ENCODE results near the gene R3HDM4.

R3HDM4 gene

GRCh38 chr19:950352-951066 is 37.5 kb upstream of the R3HDM4 start:
- H3K4me3 ChIP-seq (ENCODE audit: low read length in 2 of 2): no peak overlapping the region
- no peak overlapping the region for H4K91ac ChIP-seq (ENCODE audit: low read depth, low read length, poor library complexity)
- H3K4ac ChIP-seq (ENCODE audit: low read length): no peak overlapping the region
- H3K27ac ChIP-seq (replicated peaks; ENCODE audit: low read length): no peak overlapping the region
- H3K9me3 ChIP-seq (replicated peaks in 1 of 2; ENCODE audit: control insufficient read depth in 2 of 2, insufficient read depth in 1 of 2, low read depth in 1 of 2, low read length in 2 of 2): no peaks in the 10 kb centered on the region
- peak overlapping the region; percentile 84 for H3K14ac ChIP-seq (ENCODE audit: low read length)
- H3K4me2 ChIP-seq (ENCODE audit: insufficient read depth, low read length, poor library complexity, severe bottlenecking): no peak overlapping the region
- no peak overlapping the region for H2BK15ac ChIP-seq (ENCODE audit: low read length)
- H3K18ac ChIP-seq (ENCODE audit: low read length): no peak overlapping the region
- no peak overlapping the region for H2AFZ ChIP-seq (ENCODE audit: low read length)
- no CpG with 5 or more reads among the region's 17 CpGs for WGBS, 2 donors (ENCODE audit: extremely low coverage in 2 of 2, insufficient read length in 2 of 2, insufficient replicate concordance in 1 of 2)
- H3K4me1 ChIP-seq (ENCODE audit: control insufficient read depth in 2 of 2, insufficient read depth in 1 of 2, low read depth in 1 of 2, low read length in 2 of 2): peaks cover 19 to 25% of the 10 kb centered on the region in 2 donors
- H2BK5ac ChIP-seq (ENCODE audit: low read length): no peak overlapping the region
- peak overlapping the region; percentile 65 for H4K8ac ChIP-seq (ENCODE audit: low read depth, low read length)
- no peak for DNase-seq (ENCODE audit: low spot score)
- H2BK12ac ChIP-seq (ENCODE audit: low read length): peak overlapping the region; percentile 46
- no peak overlapping the region for H3K23ac ChIP-seq (ENCODE audit: low read depth, low read length, poor library complexity)
- H2AK5ac ChIP-seq (ENCODE audit: low read depth, low read length): no peak overlapping the region
- peak overlapping the region; percentile 70 for H3K9ac ChIP-seq (ENCODE audit: low read depth, low read length, poor library complexity)
- no peaks in the 10 kb centered on the region for H3K27me3 ChIP-seq (ENCODE audit: control insufficient read depth in 3 of 3, insufficient read depth in 3 of 3, low read depth in 1 of 3, low read length in 3 of 3)
- H3K36me3 ChIP-seq (replicated peaks in 1 of 2; ENCODE audit: control insufficient read depth in 2 of 2, insufficient read depth in 2 of 2, low read length in 2 of 2): peaks cover 7 to 16% of the 10 kb centered on the region in 2 donors
- peaks cover 31% of the 10 kb centered on the region for H3K79me1 ChIP-seq (ENCODE audit: low read depth, low read length)
- H2BK120ac ChIP-seq (ENCODE audit: low read depth, low read length): no peak overlapping the region

- H3K27me3 ChIP-seq (ENCODE audit: control insufficient read depth in 3 of 3, insufficient read depth in 3 of 3, low read depth in 1 of 3, low read length in 3 of 3): no peaks in the 10 kb centered on the region
- H2BK5ac ChIP-seq (ENCODE audit: low read length): no peak overlapping the region
- peaks cover 34% of the 10 kb centered on the region for H3K79me1 ChIP-seq (ENCODE audit: low read depth, low read length)
- H4K8ac ChIP-seq (ENCODE audit: low read depth, low read length): no peak overlapping the region
- H3K4me2 ChIP-seq (ENCODE audit: insufficient read depth, low read length, poor library complexity, severe bottlenecking): no peak overlapping the region
- no peaks in the 10 kb centered on the region for H3K9me3 ChIP-seq (replicated peaks in 1 of 2; ENCODE audit: control insufficient read depth in 2 of 2, insufficient read depth in 1 of 2, low read depth in 1 of 2, low read length in 2 of 2)
- no peak overlapping the region for H3K18ac ChIP-seq (ENCODE audit: low read length)
- H3K4me1 ChIP-seq (ENCODE audit: control insufficient read depth in 2 of 2, insufficient read depth in 1 of 2, low read depth in 1 of 2, low read length in 2 of 2): peaks cover 10 to 13% of the 10 kb centered on the region in 2 donors
- H3K27ac ChIP-seq (replicated peaks; ENCODE audit: low read length): no peak overlapping the region
- no peak overlapping the region for H3K23ac ChIP-seq (ENCODE audit: low read depth, low read length, poor library complexity)
- H2AK5ac ChIP-seq (ENCODE audit: low read depth, low read length): no peak overlapping the region
- H3K36me3 ChIP-seq (replicated peaks in 1 of 2; ENCODE audit: control insufficient read depth in 2 of 2, insufficient read depth in 2 of 2, low read length in 2 of 2): peaks cover 10 to 23% of the 10 kb centered on the region in 2 donors
- no peak overlapping the region for H3K4me3 ChIP-seq (ENCODE audit: low read length in 2 of 2)
- H2AFZ ChIP-seq (ENCODE audit: low read length): no peak overlapping the region
- no CpG with 5 or more reads among the region's 25 CpGs for WGBS, 2 donors (ENCODE audit: extremely low coverage in 2 of 2, insufficient read length in 2 of 2, insufficient replicate concordance in 1 of 2)
- no peak overlapping the region for H3K9ac ChIP-seq (ENCODE audit: low read depth, low read length, poor library complexity)
- H3K4ac ChIP-seq (ENCODE audit: low read length): no peak overlapping the region
- no peak overlapping the region for H2BK120ac ChIP-seq (ENCODE audit: low read depth, low read length)
- H2BK12ac ChIP-seq (ENCODE audit: low read length): no peak overlapping the region
- no peak overlapping the region for H3K14ac ChIP-seq (ENCODE audit: low read length)
- no peak for DNase-seq (ENCODE audit: low spot score)
- no peak overlapping the region for H2BK15ac ChIP-seq (ENCODE audit: low read length)
- H4K91ac ChIP-seq (ENCODE audit: low read depth, low read length, poor library complexity): no peak overlapping the region
Measured at GRCh38 chr19:948842-949496, 36.0 kb upstream of the R3HDM4 start.

GRCh38 chr19:947707-948539 is 34.9 kb upstream of the R3HDM4 start:
- Histone ChIP-seq H2BK12ac (ENCODE audit: low read length) (no peak overlapping the region), H2BK120ac (ENCODE audit: low read depth, low read length) (no peak overlapping the region), H3K9me3 (replicated peaks in 1 of 2; ENCODE audit: control insufficient read depth in 2 of 2, insufficient read depth in 1 of 2, low read depth in 1 of 2, low read length in 2 of 2) (peaks cover 0 to 3% of the 10 kb centered on the region in 2 donors), H4K91ac (ENCODE audit: low read depth, low read length, poor library complexity) (no peak overlapping the region), H3K4ac (ENCODE audit: low read length) (no peak overlapping the region), H2AK5ac (ENCODE audit: low read depth, low read length) (peak overlapping the region; percentile 70), H3K4me3 (ENCODE audit: low read length in 2 of 2) (no peak overlapping the region), H2AFZ (ENCODE audit: low read length) (no peak overlapping the region), H3K18ac (ENCODE audit: low read length) (peak overlapping the region; percentile 27), H3K79me1 (ENCODE audit: low read depth, low read length) (peaks cover 34% of the 10 kb centered on the region), H3K4me2 (ENCODE audit: insufficient read depth, low read length, poor library complexity, severe bottlenecking) (no peak overlapping the region), H3K36me3 (replicated peaks in 1 of 2; ENCODE audit: control insufficient read depth in 2 of 2, insufficient read depth in 2 of 2, low read length in 2 of 2) (peaks cover 16 to 31% of the 10 kb centered on the region in 2 donors), H3K27ac (replicated peaks; ENCODE audit: low read length) (no peak overlapping the region), H4K8ac (ENCODE audit: low read depth, low read length) (no peak overlapping the region), H3K14ac (ENCODE audit: low read length) (no peak overlapping the region), H3K27me3 (ENCODE audit: control insufficient read depth in 3 of 3, insufficient read depth in 3 of 3, low read depth in 1 of 3, low read length in 3 of 3) (no peaks in the 10 kb centered on the region), H2BK5ac (ENCODE audit: low read length) (no peak overlapping the region), H3K4me1 (ENCODE audit: control insufficient read depth in 2 of 2, insufficient read depth in 1 of 2, low read depth in 1 of 2, low read length in 2 of 2) (peaks cover 4 to 6% of the 10 kb centered on the region in 2 donors), H3K9ac (ENCODE audit: low read depth, low read length, poor library complexity) (no peak overlapping the region), H3K23ac (ENCODE audit: low read depth, low read length, poor library complexity) (no peak overlapping the region), H2BK15ac (ENCODE audit: low read length) (no peak overlapping the region)
- DNase-seq (ENCODE audit: low spot score): no peak
- WGBS, 2 donors (ENCODE audit: extremely low coverage in 2 of 2, insufficient read length in 2 of 2, insufficient replicate concordance in 1 of 2): no CpG with 5 or more reads among the region's 47 CpGs
